GM12874 (cell line): ENCODE measurements around the gene TMEM141.

ENCODE experiments used
- CTCF ChIP-seq: IDR thresholded peaks from 2 replicates; pipeline ENCODE4 v1.5.1; 2011; ENCODE audit warnings: low read depth, mild to moderate bottlenecking, control low read depth, low read length, moderate library complexity; ENCODE audit not compliant: insufficient read depth

Gene TMEM141

DNA sequence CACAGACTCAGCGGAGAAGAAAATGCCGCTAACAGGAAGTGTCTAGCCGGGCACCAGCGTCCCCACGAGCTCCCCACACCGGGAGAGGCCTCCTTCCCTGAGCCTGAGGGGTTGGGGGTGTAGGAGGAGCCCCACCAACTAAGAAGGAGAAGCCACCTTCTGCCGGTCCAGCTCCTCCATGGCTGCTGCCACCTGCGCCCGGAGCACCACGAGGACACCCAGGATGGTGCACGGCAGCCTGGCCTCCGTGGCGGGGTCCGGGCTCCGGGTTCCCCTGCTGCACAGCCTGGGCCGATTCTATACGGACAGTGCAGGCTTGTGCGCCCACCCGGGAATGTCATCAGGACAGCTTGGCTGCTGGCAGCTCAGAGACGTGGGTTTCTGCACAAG is 33.4 kb upstream of the TMEM141 start:
- TF ChIP-seq CTCF, result no peak

DNA sequence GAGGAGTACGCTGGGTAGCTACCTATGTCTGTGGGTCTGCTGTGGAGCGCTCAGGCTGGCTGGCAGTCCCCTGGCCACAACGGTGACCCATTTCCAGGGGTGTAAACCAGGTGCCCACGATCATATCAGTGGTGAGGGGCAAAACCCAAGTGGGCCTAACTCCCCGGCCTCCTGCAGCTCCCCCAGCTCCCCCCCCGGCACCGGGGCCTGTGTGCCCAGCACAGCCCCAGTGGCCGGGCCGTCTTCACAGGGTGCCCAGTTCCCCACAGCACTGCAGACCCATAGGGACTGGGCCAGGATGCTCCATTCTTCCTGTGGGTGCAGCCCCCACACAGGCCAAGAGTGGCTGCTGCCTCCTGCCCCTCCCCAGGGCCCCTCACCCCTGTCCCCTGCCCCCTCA is 32.1 kb upstream of the TMEM141 start:
- no peak for TF ChIP-seq CTCF

DNA sequence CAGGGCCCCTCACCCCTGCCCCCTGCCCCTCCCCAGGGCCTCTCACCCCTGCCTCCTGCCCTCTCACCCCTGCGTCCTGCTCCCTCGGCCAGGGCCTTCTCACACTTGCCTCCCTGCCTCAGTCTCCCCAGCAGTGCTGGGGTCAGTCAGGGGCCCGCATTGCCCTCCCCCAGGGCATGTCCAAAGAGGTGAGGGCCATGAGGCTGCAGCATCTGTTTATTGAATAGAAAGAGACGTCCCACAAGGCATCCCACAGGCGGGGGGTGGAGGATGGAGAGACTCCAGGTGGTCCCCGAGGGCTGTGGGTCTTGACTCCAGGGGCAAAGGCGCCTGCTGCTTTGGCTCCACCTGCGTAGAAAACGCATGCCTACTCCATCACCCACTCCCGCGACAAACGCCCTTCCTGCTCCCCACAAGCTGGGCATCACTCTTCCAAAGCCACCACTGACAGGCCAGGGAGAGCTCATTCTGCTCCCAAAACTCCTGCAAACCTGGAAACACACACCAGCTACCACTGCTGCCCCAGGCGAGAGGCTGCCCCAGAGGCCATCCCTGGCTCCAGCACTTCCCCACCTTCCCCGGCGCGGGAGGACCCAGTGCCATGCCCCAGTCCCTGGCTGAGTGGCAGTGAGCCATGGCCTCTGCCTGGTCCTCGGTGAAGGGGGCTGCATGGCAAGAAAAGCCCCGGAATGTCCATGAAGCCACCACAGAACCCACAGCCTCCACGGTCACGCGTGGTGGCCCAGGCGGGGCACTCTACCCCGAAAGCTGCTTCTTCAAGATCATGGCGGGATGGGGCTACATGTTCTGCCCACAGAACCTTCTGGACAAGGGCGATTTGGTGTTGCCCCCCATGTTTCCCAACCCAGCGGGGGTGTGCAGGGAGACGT is 31.5 kb upstream of the TMEM141 start:
- TF ChIP-seq CTCF, result no peak

DNA sequence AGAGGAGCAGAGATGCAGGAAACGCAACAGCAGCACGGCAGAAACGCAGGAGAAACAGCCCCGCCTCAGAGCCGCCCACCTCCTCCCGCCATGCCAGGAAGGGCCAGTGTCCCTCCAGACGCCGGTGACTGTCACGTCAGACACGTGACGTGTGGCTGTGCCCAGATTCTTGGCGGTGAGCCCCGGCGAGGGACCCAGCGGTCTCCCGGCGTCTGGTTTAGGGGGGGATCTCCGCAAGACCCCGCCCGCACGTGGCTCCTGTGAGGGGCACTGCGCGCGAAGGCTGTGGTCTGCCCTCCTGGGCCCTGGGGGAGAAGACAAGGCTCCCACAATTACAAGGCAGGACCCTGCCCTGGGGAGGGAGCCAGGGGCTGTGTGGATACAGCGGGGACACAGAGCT is 30.7 kb upstream of the TMEM141 start:
- no peak for TF ChIP-seq CTCF

DNA sequence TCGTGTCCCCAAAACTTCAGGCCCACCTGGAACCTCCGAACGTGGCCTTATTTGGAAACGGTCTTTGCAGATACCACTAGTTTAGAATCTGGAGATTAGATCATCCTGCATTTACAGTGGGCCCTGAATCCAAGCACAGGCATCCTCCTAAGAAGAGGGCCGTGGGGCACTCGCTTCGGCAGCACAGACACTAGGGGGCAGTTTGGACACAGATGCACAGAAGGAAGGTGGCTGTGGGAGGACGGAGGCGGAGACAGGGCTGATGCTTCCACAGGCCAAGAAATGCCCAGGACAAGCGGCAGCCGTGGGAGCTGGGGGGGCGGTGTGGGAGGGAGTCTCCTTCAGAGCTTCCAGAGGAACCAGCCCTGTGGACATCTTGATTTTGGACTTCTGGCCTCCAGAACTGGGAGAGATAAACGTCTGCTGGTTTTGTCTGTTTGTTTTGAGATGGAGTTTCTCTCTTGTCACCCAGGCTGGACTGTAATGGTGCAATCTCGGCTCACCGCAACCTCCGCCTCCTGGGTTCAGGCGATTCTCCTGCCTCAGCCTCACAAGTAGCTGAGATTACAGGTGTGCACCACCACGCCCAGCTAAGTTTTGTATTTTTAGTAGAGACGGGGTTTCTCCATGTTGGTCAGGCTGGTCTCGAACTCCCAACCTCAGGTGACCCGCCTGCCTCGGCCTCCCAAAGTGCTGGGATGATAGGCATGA is 30.2 kb upstream of the TMEM141 start:
- TF ChIP-seq CTCF, result peak; percentile 67

GRCh38 chr9:136761545-136761981 is 29.6 kb upstream of the TMEM141 start:
- TF ChIP-seq CTCF, result no peak

- no peak for TF ChIP-seq CTCF
Observed at GRCh38 chr9:136762221-136762691, 28.9 kb upstream of the TMEM141 start.
